Adrenal gland (tissue), 19 donors: Measurements from ENCODE around the gene RESF1. TPM values are rescaled to one million over a fixed set of nuclear protein-coding genes. Genes with fewer than 3 reads are reported as not detected.

ENCODE experiments used
- DNase-seq, 7 donors: peaks; one replicate each; pipeline ENCODE4 v3.0.0-alpha.2; 2019 to 2020
- H3K27ac ChIP-seq, 5 donors: fragments of 200-600 bp; sonication (generic) in 4 of 5; 1 replicate in 3 of 5; 2 replicates in 2 of 5; pipeline versions ENCODE4 v1.5.1 to v1.8.0; 2016 to 2020; ENCODE audit warnings: mild to moderate bottlenecking in 1 of 5
- H3K27me3 ChIP-seq: fragments of 200-600 bp; 2 replicates; pipeline ENCODE4 v1.8.0; 2021
- H3K36me3 ChIP-seq, 2 donors: fragments of 200-600 bp; replicated peaks in 1 of 2; 1 replicate in 1 of 2; 2 replicates in 1 of 2; pipeline versions ENCODE4 v1.5.1 to v1.8.0; 2018 to 2022
- H3K4me1 ChIP-seq, 2 donors: fragments of 200-600 bp; replicated peaks in 1 of 2; 1 replicate in 1 of 2; 2 replicates in 1 of 2; pipeline versions ENCODE4 v1.5.1 to v1.8.0; 2018 to 2021
- H3K4me3 ChIP-seq, 4 donors: fragments of 200-600 bp; sonication (generic) in 3 of 4; one replicate each; pipeline ENCODE4 v1.5.1; 2016 to 2018
- H3K9me3 ChIP-seq, 3 donors: fragments of 200-600 bp; sonication (generic) in 1 of 3; replicated peaks in 1 of 3; 1 replicate in 2 of 3; 2 replicates in 1 of 3; pipeline versions ENCODE4 v1.5.1 to v1.8.0; 2016 to 2021
- CTCF ChIP-seq, 6 experiments: fragments of 450-650 bp in 4 of 6; fragments of 200-600 bp in 2 of 6; sonication (generic) in 1 of 6; IDR thresholded peaks; 1 replicate in 5 of 6; 2 replicates in 1 of 6; pipeline versions ENCODE4 v1.5.1 to v1.8.0; 2016 to 2021; ENCODE audit warnings: antibody characterized with exemption in 6 of 6, mild to moderate bottlenecking in 2 of 6, moderate library complexity in 1 of 6
- POLR2A ChIP-seq, 2 donors: fragments of 450-650 bp; IDR thresholded peaks; one replicate each; pipeline ENCODE4 v1.6.1; 2017; ENCODE audit warnings: antibody characterized with exemption in 2 of 2, mild to moderate bottlenecking in 2 of 2, moderate library complexity in 1 of 2
- WGBS, 4 donors: extraction: QIAGEN DNeasy Blood & Tissue Kit in 2 of 4; methylation state at CpG; one replicate each; pipeline versions ENCODE4 v1.1.5 to v1.1.7; 2013 to 2017; 5-methylcytosine and 5-hydroxymethylcytosine counted together
- intact Hi-C, 2 donors: fragments of 100-400 bp; cut with DNase I; formaldehyde crosslinking; loops; one replicate each; pipeline versions ENCODE4 v1.14.1 to v1.15.0; 2022 to 2023
- long read RNA-seq, 10 donors: library from polyadenylated mRNA in 3 of 10; unstranded in 2 of 10; stranded (forward) in 1 of 10; transcript quantifications; one replicate each; pipeline ENCODE4 v2.0.0 and lab custom pipeline, GENCODE V29; 2021 to 2026
- polyA plus RNA-seq, 3 donors: library from polyadenylated mRNA; stranded (reverse); fragments of 200-250 nt in 2 of 3; fragments of 350-450 nt in 1 of 3; fragmentation: Illumina TruSeq in 1 of 3; extraction: RNeasy Lipid Tissue Mini Kit (QIAGEN cat#74804) in 1 of 3; gene quantifications; one replicate each; pipeline ENCODE4 v1.2.3, GENCODE V29; 2013 to 2014
- total RNA-seq, 9 donors: library from RNA; depleted of rRNA in 4 of 9; stranded (reverse); fragments of >200 nt in 4 of 9; fragments of 120-200 nt in 1 of 9; fragmentation: NEBNext Ultra II Directional in 1 of 9; extraction: Animal tissue kit (Norgen Biotek cat#: 25700) in 1 of 9; gene quantifications; one replicate each; pipeline versions ENCODE4 v1.1.0 to v1.2.4, GENCODE V29; 2013 to 2023
- donor health status: healthy with polysubstance abuse.
- donor health status: Bipolar disorder and iron deficiency.
- donor health status: DM: yes; HTN: yes; CAD: no.
- donor health status: DM: no; HTN: no; CAD: no.
- donor health status: DM: no; HTN: no; CAD: no.
- donor health status: DM: yes; HTN: yes; CAD: no.

RESF1 gene
- total RNA-seq, result 10 to 100 TPM in 8 of 9 donors, 1 to 10 TPM in 1; 8.2 to 72.3 (median 31.1) TPM
- 10 to 100 TPM; 22.1 to 83.0 (median 32.4) TPM for polyA plus RNA-seq
- long read RNA-seq, donor 1, result 0 reads
- long read RNA-seq, donor 2, partial matches to known transcripts, result 0 of 3 reads
- long read RNA-seq, donor 2, other reads (novel, unspliced or antisense), result 0 of 3 reads
- long read RNA-seq, donor 3, partial matches to known transcripts, result 0 of 1 reads
- long read RNA-seq, donor 3, other reads (novel, unspliced or antisense), result 0 of 1 reads
- long read RNA-seq, donor 4, partial matches to known transcripts, result 7 of 14 reads
- long read RNA-seq, donor 4, other reads (novel, unspliced or antisense), result 3 of 14 reads
- long read RNA-seq, donor 5, full-length matches to known transcripts, result 4 of 9 reads
- long read RNA-seq, donor 5, partial matches to known transcripts, result 2 of 9 reads
- long read RNA-seq, donor 5, other reads (novel, unspliced or antisense), result 3 of 9 reads
- long read RNA-seq, donor 6, partial matches to known transcripts, result 12 of 16 reads
- long read RNA-seq, donor 6, other reads (novel, unspliced or antisense), result 4 of 16 reads
- long read RNA-seq, donor 7, partial matches to known transcripts, result 0 of 1 reads
- long read RNA-seq, donor 7, other reads (novel, unspliced or antisense), result 0 of 1 reads
- long read RNA-seq, donor 8, partial matches to known transcripts, result 0 of 1 reads
- long read RNA-seq, donor 8, other reads (novel, unspliced or antisense), result 0 of 1 reads
- long read RNA-seq, donor 9, partial matches to known transcripts, result 0 of 2 reads
- long read RNA-seq, donor 9, other reads (novel, unspliced or antisense), result 0 of 2 reads
- long read RNA-seq, donor 10, full-length matches to known transcripts, result 2 of 2 reads
- long read RNA-seq, donor 10, partial matches to known transcripts, result 0 of 2 reads
- long read RNA-seq, donor 10, other reads (novel, unspliced or antisense), result 0 of 2 reads

- no peaks in the 10 kb centered on the region for H3K27me3 ChIP-seq
- H3K36me3 ChIP-seq, result peaks cover 0 to 5% of the 10 kb centered on the region in 2 donors
- peak; percentile 85 to 93 (median 88) for DNase-seq
- H3K27ac ChIP-seq, result peak within 1 kb of the TSS in 4 of 5 donors; percentile 75 to 96 (median 93)
- intact Hi-C loops, result no loop called here
- 0 to 1% (median 0%) methylated on average over 44 to 67 of the region's 67 CpGs; no CpG with 5 or more reads in 1 of the 4 donors for WGBS, 4 donors
- H3K9me3 ChIP-seq, result no peaks in the 10 kb centered on the region
- TF ChIP-seq CTCF (IDR thresholded peaks at IDR 0.05), result no peak
- peak; percentile 29 to 74 for TF ChIP-seq POLR2A (IDR thresholded peaks at IDR 0.05)
- H3K4me3 ChIP-seq, result peak within 1 kb of the TSS; percentile 30 to 92 (median 64)
- peaks cover 5 to 34% of the 10 kb centered on the region in 2 donors for H3K4me1 ChIP-seq
Observed at GRCh38 chr12:31959161-31959700, at the start of gene RESF1. TSS of gene RESF1 (plus strand) at chr12:31959415. CDS start at chr12:31980956, 21,541 bp downstream.

- Histone ChIP-seq H3K27me3 (no peaks in the 10 kb centered on the region), H3K4me3 (no peak overlapping the region), H3K9me3 (no peaks in the 10 kb centered on the region), H3K36me3 (no peaks in the 10 kb centered on the region), H3K4me1 (no peaks in the 10 kb centered on the region), H3K27ac (no peak overlapping the region)
- intact Hi-C loops, result no loop called here
- TF ChIP-seq CTCF (IDR thresholded peaks at IDR 0.05), result no peak
- no peak for DNase-seq
- 48 to 61% (median 53%) methylated on average over 1 of the region's 1 CpG for WGBS, 4 donors
Observed at GRCh38 chr12:31914927-31915326, 44.3 kb upstream of the RESF1 start.

- Histone ChIP-seq H3K27me3 (no peaks in the 10 kb centered on the region), H3K4me1 (no peaks in the 10 kb centered on the region), H3K4me3 (no peak overlapping the region), H3K9me3 (no peaks in the 10 kb centered on the region), H3K27ac (no peak overlapping the region), H3K36me3 (no peaks in the 10 kb centered on the region)
- DNase-seq, result no peak
- intact Hi-C loops, result no loop called here
- TF ChIP-seq CTCF (IDR thresholded peaks at IDR 0.05) (no peak), POLR2A (IDR thresholded peaks at IDR 0.05) (no peak)
- 81 to 90% (median 84%) methylated on average over 3 of the region's 3 CpGs for WGBS, 4 donors
Observed at GRCh38 chr12:31915446-31915845, 43.8 kb upstream of the RESF1 start.
